Fibroblast of lung (primary cell): ENCODE data around the gene SLC23A3. TPM values are rescaled to one million over a fixed set of nuclear protein-coding genes. Genes with fewer than 3 reads are reported as not detected.

ENCODE experiments used
- DNase-seq, 2 donors: peaks; one replicate each; pipeline versions ENCODE4 v3.0.0 to v3.0.0-alpha.2; 2010; ENCODE audit warnings: low read depth in 2 of 2
- H2AFZ ChIP-seq: 2 replicates; pipeline ENCODE4 v1.5.1; 2012; ENCODE audit warnings: low read length, control low read depth, inconsistent platforms
- H3K27ac ChIP-seq: 2 replicates; pipeline ENCODE4 v1.5.1; 2011; ENCODE audit warnings: low read length, control low read depth; ENCODE audit not compliant: insufficient read depth
- H3K27me3 ChIP-seq: 2 replicates; pipeline ENCODE4 v1.5.1; 2011; ENCODE audit warnings: mild to moderate bottlenecking, low read length; ENCODE audit not compliant: control insufficient read depth, insufficient read depth
- H3K36me3 ChIP-seq: 2 replicates; pipeline ENCODE4 v1.5.1; 2011; ENCODE audit warnings: low read length; ENCODE audit not compliant: control insufficient read depth, insufficient read depth
- H3K4me1 ChIP-seq: 2 replicates; pipeline ENCODE4 v1.5.1; 2011; ENCODE audit warnings: low read length; ENCODE audit not compliant: control insufficient read depth, insufficient read depth; ENCODE audit errors: extremely low read depth
- H3K4me2 ChIP-seq: 2 replicates; pipeline ENCODE4 v1.5.1; 2011; ENCODE audit warnings: low read length, control low read depth; ENCODE audit not compliant: insufficient read depth; ENCODE audit errors: extremely low read depth
- H3K4me3 ChIP-seq, 4 experiments: fragments of 200-600 bp in 1 of 4; sonication (generic) in 1 of 4; replicated peaks in 1 of 4; 2 replicates each; pipeline ENCODE4 v1.5.1; 2011 to 2016; ENCODE audit warnings: low read length in 4 of 4, low read depth in 3 of 4, mild to moderate bottlenecking in 3 of 4, control low read depth in 2 of 4, inconsistent platforms in 1 of 4, mixed read lengths in 1 of 4; ENCODE audit not compliant: insufficient read depth in 1 of 4; ENCODE audit errors: control extremely low read depth in 1 of 4
- H3K79me2 ChIP-seq: 2 replicates; pipeline ENCODE4 v1.5.1; 2012; ENCODE audit warnings: mild to moderate bottlenecking, low read length, inconsistent platforms; ENCODE audit not compliant: control insufficient read depth, insufficient read depth
- H3K9ac ChIP-seq: 2 replicates; pipeline ENCODE4 v1.5.1; 2011; ENCODE audit warnings: mild to moderate bottlenecking, low read length, control low read depth; ENCODE audit not compliant: insufficient read depth
- H3K9me3 ChIP-seq: 2 replicates; pipeline ENCODE4 v1.5.1; 2012; ENCODE audit warnings: low read depth, low read length; ENCODE audit not compliant: control insufficient read depth, insufficient read depth
- H4K20me1 ChIP-seq: 2 replicates; pipeline ENCODE4 v1.5.1; 2011; ENCODE audit warnings: low read length; ENCODE audit not compliant: control insufficient read depth, insufficient read depth; ENCODE audit errors: extremely low read depth
- CTCF ChIP-seq, 2 donors: IDR thresholded peaks in 1 of 2; conservative IDR thresholded peaks in 1 of 2; 1 replicate in 1 of 2; 2 replicates in 1 of 2; pipeline ENCODE4 v1.5.1; 2011 to 2012; ENCODE audit warnings: low read length in 2 of 2, control low read depth in 1 of 2, inconsistent platforms in 1 of 2, low read depth in 1 of 2, mild to moderate bottlenecking in 1 of 2
- EZH2 ChIP-seq: IDR thresholded peaks from 2 replicates; pipeline ENCODE4 v1.5.1; 2012; ENCODE audit warnings: low read length, control low read depth, mild to moderate bottlenecking; ENCODE audit errors: missing control alignments
- polyA plus RNA-seq, 2 donors: library from polyadenylated mRNA; depleted of rRNA in 1 of 2; stranded (reverse) in 1 of 2; unstranded in 1 of 2; fragments of >200 nt; gene quantifications; 2 replicates each; pipeline ENCODE4 v1.2.1, GENCODE V29; 2011 to 2012; ENCODE audit warnings: missing spikeins in 1 of 2
- total RNA-seq: library from RNA; depleted of rRNA; stranded (reverse); fragments of >200 nt; gene quantifications from 2 replicates; pipeline ENCODE4 v1.2.1, GENCODE V29; 2014

Gene SLC23A3
- total and polyA plus RNA-seq, 2 donors (not counting 1 experiment from before 2014, with no cell fraction given), result 0.52 to 2.5 TPM

DNA sequence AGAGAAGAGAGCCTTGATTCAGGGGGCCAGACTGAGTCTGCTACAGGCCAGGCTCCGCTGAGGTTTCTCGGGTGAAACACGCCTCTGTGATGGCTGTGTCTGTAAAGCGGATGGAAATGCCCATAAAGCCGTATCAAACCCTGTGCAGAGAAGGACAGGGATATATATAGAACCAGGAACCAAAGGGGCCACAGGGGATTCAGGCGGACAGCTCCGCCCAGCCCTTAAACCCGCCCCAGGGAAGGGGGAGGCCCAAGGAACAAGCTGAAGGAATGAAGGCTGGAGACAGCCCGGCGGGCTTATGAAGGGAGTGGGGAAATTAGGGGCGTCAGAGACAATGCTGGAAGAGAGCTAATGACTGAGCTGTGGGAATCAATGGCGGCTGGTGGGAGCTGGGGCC, 51.3 kb downstream of the SLC23A3 start:
- H3K27ac ChIP-seq, result no peak overlapping the region
- H3K27me3 ChIP-seq, result no peaks in the 10 kb centered on the region
- no peak overlapping the region for H3K9ac ChIP-seq
- H4K20me1 ChIP-seq, result no peaks in the 10 kb centered on the region
- no peak overlapping the region for H2AFZ ChIP-seq
- no peaks in the 10 kb centered on the region for H3K79me2 ChIP-seq
- no peak overlapping the region for H3K4me3 ChIP-seq
- TF ChIP-seq CTCF (conservative IDR thresholded peaks at IDR 0.05 in 1 of 2, IDR thresholded peaks at IDR 0.05 in 1 of 2; ENCODE audit: low read depth in 1 of 2, low read length in 2 of 2) (no peak), EZH2 (no peak)
- no peaks in the 10 kb centered on the region for H3K9me3 ChIP-seq
- H3K4me1 ChIP-seq, result no peaks in the 10 kb centered on the region
- DNase-seq, result no peak
- no peak overlapping the region for H3K4me2 ChIP-seq
- no peaks in the 10 kb centered on the region for H3K36me3 ChIP-seq

GRCh38 chr2:219116776-219117646, 52.8 kb downstream of the SLC23A3 start:
- no peaks in the 10 kb centered on the region for H3K9me3 ChIP-seq
- H3K27ac ChIP-seq, result no peak overlapping the region
- no peak overlapping the region for H3K4me2 ChIP-seq
- no peak overlapping the region for H3K4me3 ChIP-seq
- H3K36me3 ChIP-seq, result no peaks in the 10 kb centered on the region
- no peak overlapping the region for H2AFZ ChIP-seq
- no peak overlapping the region for H3K9ac ChIP-seq
- no peak for TF ChIP-seq CTCF (conservative IDR thresholded peaks at IDR 0.05 in 1 of 2, IDR thresholded peaks at IDR 0.05 in 1 of 2; ENCODE audit: low read depth in 1 of 2, low read length in 2 of 2)
- TF ChIP-seq EZH2, result no peak
- no peak for DNase-seq
- H3K79me2 ChIP-seq, result no peaks in the 10 kb centered on the region
- no peaks in the 10 kb centered on the region for H3K27me3 ChIP-seq
- H4K20me1 ChIP-seq, result no peaks in the 10 kb centered on the region
- no peaks in the 10 kb centered on the region for H3K4me1 ChIP-seq

DNA sequence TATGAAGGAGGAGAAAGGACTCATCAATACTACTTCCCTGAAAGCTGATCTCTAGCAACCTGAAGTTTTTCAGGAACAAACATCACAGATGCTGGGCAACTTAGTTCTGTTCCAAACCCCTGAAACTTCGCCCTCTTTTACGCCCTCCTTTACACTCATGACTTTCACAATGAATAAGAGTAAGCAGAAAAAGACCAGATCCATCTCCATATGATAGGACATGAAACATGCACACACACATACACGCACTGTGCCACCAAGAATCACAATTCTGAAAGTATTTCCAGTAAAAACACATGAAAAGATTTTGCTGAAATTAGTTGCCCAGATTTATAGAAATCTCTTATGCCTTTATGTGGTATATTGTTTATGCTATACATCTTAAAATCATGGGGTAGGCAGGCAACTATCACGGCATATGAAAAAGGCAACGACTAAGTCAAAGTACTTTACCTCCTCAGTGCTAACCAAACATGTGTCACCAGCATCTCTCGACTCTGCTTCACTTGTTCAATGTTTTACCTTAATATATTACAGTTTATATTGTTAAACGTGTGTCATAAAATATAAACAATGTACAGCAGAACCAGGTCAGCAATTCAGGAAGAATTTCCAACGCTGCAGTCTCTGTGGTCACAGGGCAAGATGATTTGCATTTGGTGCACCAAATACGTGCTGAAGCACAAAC, 57.0 kb downstream of the SLC23A3 start:
- no peak for DNase-seq
- Histone ChIP-seq H3K36me3 (no peaks in the 10 kb centered on the region), H3K9ac (no peak overlapping the region), H3K27ac (no peak overlapping the region), H3K27me3 (no peaks in the 10 kb centered on the region), H3K4me1 (no peaks in the 10 kb centered on the region), H4K20me1 (no peaks in the 10 kb centered on the region), H2AFZ (no peak overlapping the region), H3K4me3 (no peak overlapping the region), H3K79me2 (no peaks in the 10 kb centered on the region), H3K4me2 (no peak overlapping the region), H3K9me3 (no peaks in the 10 kb centered on the region)
- no peak for TF ChIP-seq CTCF (conservative IDR thresholded peaks at IDR 0.05 in 1 of 2, IDR thresholded peaks at IDR 0.05 in 1 of 2; ENCODE audit: low read depth in 1 of 2, low read length in 2 of 2)
- TF ChIP-seq EZH2, result no peak
